ENCODE data around the gene NECTIN2.
"Not testable (repeated sequence)": the region's sequence is repeated elsewhere in the genome, so short reads cannot be mapped to it uniquely, and the experiment has no call there.

DNA sequence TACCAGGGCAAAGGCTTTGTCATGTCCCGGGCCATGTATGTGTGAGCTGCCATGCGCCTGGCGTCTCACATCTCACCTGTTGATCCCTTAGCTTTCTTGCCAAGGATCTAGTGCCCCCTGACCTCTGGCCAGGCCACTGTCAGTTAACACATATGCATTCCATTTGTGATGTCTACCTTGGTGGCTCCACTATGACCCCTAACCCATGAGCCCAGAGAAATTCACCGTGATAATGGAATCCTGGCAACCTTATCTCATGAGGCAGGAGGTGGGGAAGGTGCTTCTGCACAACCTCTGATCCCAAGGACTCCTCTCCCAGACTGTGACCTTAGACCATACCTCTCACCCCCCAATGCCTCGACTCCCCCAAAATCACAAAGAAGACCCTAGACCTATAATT, 42.2 kb downstream of the NECTIN2 start:
- TF ChIP-seq EZH2 (IDR thresholded peaks at IDR 0.05); POLR2AphosphoS5 (IDR thresholded peaks at IDR 0.05; ENCODE audit: borderline replicate concordance, low read depth, low read length): not testable (repeated sequence)

Measured in SK-N-MC (cell line).